Left lung (tissue), 10 donors: Measurements from ENCODE around the gene ADGRF1. TPM values are rescaled to one million over a fixed set of nuclear protein-coding genes. Genes with fewer than 3 reads are reported as not detected.

Experiments used
- ATAC-seq: fragments of 200-7000 bp; cut with Tn5 transposase; one replicate; pipeline ENCODE4 v1.9.1; 2020; ENCODE audit warnings: moderate library complexity
- DNase-seq, 4 donors: peaks; one replicate each; pipeline ENCODE4 v3.0.0-alpha.2; 2013 to 2020
- H3K27ac ChIP-seq, 2 donors: fragments of 200-600 bp; sonication (generic) in 1 of 2; one replicate each; pipeline versions ENCODE4 v1.5.0 to v1.8.0; 2020 to 2021
- H3K27me3 ChIP-seq, 2 donors: fragments of 200-600 bp; sonication (generic) in 1 of 2; one replicate each; pipeline versions ENCODE4 v1.5.0 to v1.8.0; 2020 to 2021
- H3K36me3 ChIP-seq, 2 donors: fragments of 200-600 bp; sonication (generic) in 1 of 2; one replicate each; pipeline versions ENCODE4 v1.5.0 to v1.8.0; 2020 to 2021
- H3K4me1 ChIP-seq, 2 donors: fragments of 200-600 bp; one replicate each; pipeline ENCODE4 v1.8.0; 2021
- H3K4me3 ChIP-seq, 2 donors: fragments of 200-600 bp; sonication (generic) in 1 of 2; one replicate each; pipeline versions ENCODE4 v1.5.0 to v1.8.0; 2020 to 2021; ENCODE audit warnings: mild to moderate bottlenecking in 1 of 2
- H3K9me3 ChIP-seq, 2 donors: fragments of 200-600 bp; sonication (generic) in 1 of 2; one replicate each; pipeline versions ENCODE4 v1.5.0 to v1.8.0; 2020 to 2021
- intact Hi-C, 2 donors: fragments of 100-400 bp; cut with DNase I; formaldehyde crosslinking; loops; one replicate each; pipeline versions ENCODE4 v1.11.2 to v1.14.2; 2022
- polyA plus RNA-seq, 6 donors: library from polyadenylated mRNA; unstranded; fragments of 120-200 nt; gene quantifications; one replicate each; pipeline ENCODE4 v1.2.1, GENCODE V29; 2013; ENCODE audit not compliant: insufficient read length in 6 of 6
- total RNA-seq, 2 donors: library from RNA; stranded (reverse); fragmentation: NEBNext Ultra II Directional; extraction: Animal tissue kit (Norgen Biotek cat#: 25700); gene quantifications; one replicate each; pipeline ENCODE4 v1.2.1, GENCODE V29; 2021
- TF ChIP-seq, protein P1 (sequence below), 2 donors: fragments of 200-600 bp; sonication (generic) in 1 of 2; IDR thresholded peaks; one replicate each; pipeline versions ENCODE4 v1.5.0 to v1.8.0; 2021; ENCODE audit warnings: antibody characterized with exemption in 2 of 2
- donor health status: DM: no; HTN: yes; CAD: no.
- donor health status: DM: no; HTN: no; CAD: no.

Gene ADGRF1
- total and polyA plus RNA-seq, 8 donors: 0.21 to 30.0 (median 0.44) TPM

- Histone ChIP-seq H3K4me3 (no peak overlapping the region), H3K4me1 (peaks cover 0 to 5% of the 10 kb centered on the region in 2 donors), H3K9me3 (no peaks in the 10 kb centered on the region), H3K27ac (no peak overlapping the region), H3K27me3 (no peaks in the 10 kb centered on the region), H3K36me3 (no peaks in the 10 kb centered on the region)
- intact Hi-C loops: no loop called here
- TF ChIP-seq, protein P1, sequence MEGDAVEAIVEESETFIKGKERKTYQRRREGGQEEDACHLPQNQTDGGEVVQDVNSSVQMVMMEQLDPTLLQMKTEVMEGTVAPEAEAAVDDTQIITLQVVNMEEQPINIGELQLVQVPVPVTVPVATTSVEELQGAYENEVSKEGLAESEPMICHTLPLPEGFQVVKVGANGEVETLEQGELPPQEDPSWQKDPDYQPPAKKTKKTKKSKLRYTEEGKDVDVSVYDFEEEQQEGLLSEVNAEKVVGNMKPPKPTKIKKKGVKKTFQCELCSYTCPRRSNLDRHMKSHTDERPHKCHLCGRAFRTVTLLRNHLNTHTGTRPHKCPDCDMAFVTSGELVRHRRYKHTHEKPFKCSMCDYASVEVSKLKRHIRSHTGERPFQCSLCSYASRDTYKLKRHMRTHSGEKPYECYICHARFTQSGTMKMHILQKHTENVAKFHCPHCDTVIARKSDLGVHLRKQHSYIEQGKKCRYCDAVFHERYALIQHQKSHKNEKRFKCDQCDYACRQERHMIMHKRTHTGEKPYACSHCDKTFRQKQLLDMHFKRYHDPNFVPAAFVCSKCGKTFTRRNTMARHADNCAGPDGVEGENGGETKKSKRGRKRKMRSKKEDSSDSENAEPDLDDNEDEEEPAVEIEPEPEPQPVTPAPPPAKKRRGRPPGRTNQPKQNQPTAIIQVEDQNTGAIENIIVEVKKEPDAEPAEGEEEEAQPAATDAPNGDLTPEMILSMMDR (IDR thresholded peaks at IDR 0.05): no peak
- DNase-seq (peak in 2 of 4 donors; percentile 31 to 61), ATAC-seq (peak; percentile 74)
Measured at GRCh38 chr6:47000842-47001241, 41.3 kb downstream of the ADGRF1 start.

DNA sequence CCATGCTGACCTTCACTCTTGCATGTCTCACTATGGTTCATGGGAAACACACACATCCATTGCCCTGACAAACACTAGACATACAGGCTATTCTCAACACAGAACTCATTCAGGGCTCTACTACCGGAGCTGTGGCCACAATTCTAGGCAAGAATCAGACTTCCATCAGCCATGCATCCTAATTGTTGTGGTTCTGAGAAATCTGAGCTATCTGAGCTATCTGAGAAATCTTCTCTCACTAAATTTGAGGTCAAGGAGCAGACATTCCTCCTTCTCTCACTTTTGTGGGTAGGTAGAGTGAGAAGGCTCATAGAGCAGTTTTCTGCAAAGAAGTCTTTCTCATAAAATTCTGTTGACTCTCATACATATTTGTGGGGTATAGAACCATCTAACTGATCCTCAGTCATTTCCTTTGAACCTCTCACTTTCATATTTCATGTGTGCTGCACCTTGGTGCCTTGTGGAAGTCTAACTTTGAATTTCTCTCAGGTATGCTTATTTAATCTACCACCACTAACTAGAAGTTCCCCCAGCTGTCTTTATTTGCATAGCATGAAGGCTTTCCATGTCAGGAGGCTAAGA, 43.6 kb downstream of the ADGRF1 start:
- TF ChIP-seq, protein P1 (IDR thresholded peaks at IDR 0.05): no peak
- DNase-seq (no peak), ATAC-seq (no peak)
- no peaks in the 10 kb centered on the region for H3K9me3 ChIP-seq
- H3K27ac ChIP-seq: no peak overlapping the region
- no peaks in the 10 kb centered on the region for H3K36me3 ChIP-seq
- no peaks in the 10 kb centered on the region for H3K27me3 ChIP-seq
- no peaks in the 10 kb centered on the region for H3K4me1 ChIP-seq
- H3K4me3 ChIP-seq: no peak overlapping the region
- intact Hi-C loops: no loop called here

GRCh38 chr6:46997646-46998045, 44.5 kb downstream of the ADGRF1 start:
- H3K27me3 ChIP-seq: no peaks in the 10 kb centered on the region
- H3K4me1 ChIP-seq: no peaks in the 10 kb centered on the region
- no peak overlapping the region for H3K4me3 ChIP-seq
- DNase-seq: no peak
- H3K36me3 ChIP-seq: no peaks in the 10 kb centered on the region
- H3K9me3 ChIP-seq: no peaks in the 10 kb centered on the region
- TF ChIP-seq, protein P1 (IDR thresholded peaks at IDR 0.05): no peak
- intact Hi-C loops: no loop called here
- no peak overlapping the region for H3K27ac ChIP-seq
- ATAC-seq: no peak

- intact Hi-C loops: no loop called here
- Histone ChIP-seq H3K36me3 (no peaks in the 10 kb centered on the region), H3K4me3 (no peak overlapping the region), H3K4me1 (no peaks in the 10 kb centered on the region), H3K27ac (no peak overlapping the region), H3K27me3 (no peaks in the 10 kb centered on the region), H3K9me3 (no peaks in the 10 kb centered on the region)
- TF ChIP-seq, protein P1 (IDR thresholded peaks at IDR 0.05): no peak
- ATAC-seq (no peak), DNase-seq (no peak)
Measured at GRCh38 chr6:46996860-46997641, 45.1 kb downstream of the ADGRF1 start.

- Histone ChIP-seq H3K36me3 (no peaks in the 10 kb centered on the region), H3K9me3 (no peaks in the 10 kb centered on the region), H3K4me1 (peaks cover 10 to 15% of the 10 kb centered on the region in 2 donors), H3K27me3 (no peaks in the 10 kb centered on the region), H3K27ac (peak overlapping the region in 1 of 2 donors; percentile 35), H3K4me3 (no peak overlapping the region)
- ATAC-seq: no peak
- DNase-seq: no peak
- TF ChIP-seq, protein P1 (IDR thresholded peaks at IDR 0.05): no peak
- intact Hi-C loops: no loop called here
Measured at GRCh38 chr6:46994933-46995332, 47.2 kb downstream of the ADGRF1 start.
